Measurements from ENCODE around the gene MS4A12.

- TF ChIP-seq EZH2phosphoT487 (IDR thresholded peaks at IDR 0.05; ENCODE audit: insufficient read depth, low read depth) (no peak), EZH2 (IDR thresholded peaks at IDR 0.05; ENCODE audit: insufficient read depth, poor library complexity, severe bottlenecking) (no peak)
Measured at GRCh38 chr11:60492488-60493009, at the start of gene MS4A12.

Data from GM23248 (cell line).